Measurements from ENCODE around the gene TRERF1.

The TRERF1 gene

DNA sequence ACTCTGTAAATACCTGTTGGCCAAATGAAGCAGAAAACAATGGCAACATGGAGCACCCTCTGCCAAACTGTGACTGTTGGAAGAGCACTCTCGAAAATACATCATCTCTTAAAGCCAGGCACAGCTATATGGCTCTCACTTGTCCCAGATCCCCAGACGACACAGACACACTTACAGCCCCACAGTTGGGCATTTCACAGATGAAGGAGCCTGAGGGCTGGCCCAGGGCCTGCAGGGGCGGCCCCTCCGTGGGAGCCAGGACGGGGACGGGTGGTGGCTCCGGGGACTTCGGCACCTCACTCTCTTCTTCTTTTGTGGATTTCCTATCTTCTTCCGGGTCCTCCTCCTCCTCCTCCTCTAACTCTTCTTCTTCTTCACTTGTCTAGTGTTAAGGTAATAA lies 215.7 kb downstream of the TRERF1 start:
- peak overlapping the region; percentile 33 for H3K4me3 ChIP-seq (ENCODE audit: low read depth, low read length)
- DNase-seq (ENCODE audit: low read depth): no peak
- TF ChIP-seq, protein P1, sequence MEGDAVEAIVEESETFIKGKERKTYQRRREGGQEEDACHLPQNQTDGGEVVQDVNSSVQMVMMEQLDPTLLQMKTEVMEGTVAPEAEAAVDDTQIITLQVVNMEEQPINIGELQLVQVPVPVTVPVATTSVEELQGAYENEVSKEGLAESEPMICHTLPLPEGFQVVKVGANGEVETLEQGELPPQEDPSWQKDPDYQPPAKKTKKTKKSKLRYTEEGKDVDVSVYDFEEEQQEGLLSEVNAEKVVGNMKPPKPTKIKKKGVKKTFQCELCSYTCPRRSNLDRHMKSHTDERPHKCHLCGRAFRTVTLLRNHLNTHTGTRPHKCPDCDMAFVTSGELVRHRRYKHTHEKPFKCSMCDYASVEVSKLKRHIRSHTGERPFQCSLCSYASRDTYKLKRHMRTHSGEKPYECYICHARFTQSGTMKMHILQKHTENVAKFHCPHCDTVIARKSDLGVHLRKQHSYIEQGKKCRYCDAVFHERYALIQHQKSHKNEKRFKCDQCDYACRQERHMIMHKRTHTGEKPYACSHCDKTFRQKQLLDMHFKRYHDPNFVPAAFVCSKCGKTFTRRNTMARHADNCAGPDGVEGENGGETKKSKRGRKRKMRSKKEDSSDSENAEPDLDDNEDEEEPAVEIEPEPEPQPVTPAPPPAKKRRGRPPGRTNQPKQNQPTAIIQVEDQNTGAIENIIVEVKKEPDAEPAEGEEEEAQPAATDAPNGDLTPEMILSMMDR (IDR thresholded peaks at IDR 0.05; ENCODE audit: insufficient read depth, low read depth, low read length, missing control alignments): no peak

DNA sequence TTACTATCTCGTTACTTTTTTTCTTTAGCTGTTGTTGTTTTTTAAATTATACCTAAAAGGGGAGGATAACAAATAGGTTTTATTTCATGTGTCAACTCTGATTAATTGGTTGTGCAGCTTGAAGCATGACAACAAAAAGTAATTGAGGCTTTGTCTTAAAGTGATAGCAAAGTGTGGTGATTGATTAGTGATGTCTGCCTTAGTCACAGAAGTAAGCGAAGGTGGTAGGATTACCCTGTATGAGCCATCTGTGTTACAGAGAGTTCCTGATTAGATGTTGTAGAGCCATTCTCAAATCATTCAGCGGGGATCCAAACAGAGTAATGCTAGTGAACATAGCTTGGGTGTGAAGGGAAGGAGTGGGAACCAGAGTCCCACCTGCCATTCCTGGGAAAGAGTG lies 219.7 kb downstream of the TRERF1 start:
- DNase-seq (ENCODE audit: low read depth): no peak
- H3K4me3 ChIP-seq (ENCODE audit: low read depth, low read length): no peak overlapping the region
- TF ChIP-seq, protein P1 (IDR thresholded peaks at IDR 0.05; ENCODE audit: insufficient read depth, low read depth, low read length, missing control alignments): no peak

DNA sequence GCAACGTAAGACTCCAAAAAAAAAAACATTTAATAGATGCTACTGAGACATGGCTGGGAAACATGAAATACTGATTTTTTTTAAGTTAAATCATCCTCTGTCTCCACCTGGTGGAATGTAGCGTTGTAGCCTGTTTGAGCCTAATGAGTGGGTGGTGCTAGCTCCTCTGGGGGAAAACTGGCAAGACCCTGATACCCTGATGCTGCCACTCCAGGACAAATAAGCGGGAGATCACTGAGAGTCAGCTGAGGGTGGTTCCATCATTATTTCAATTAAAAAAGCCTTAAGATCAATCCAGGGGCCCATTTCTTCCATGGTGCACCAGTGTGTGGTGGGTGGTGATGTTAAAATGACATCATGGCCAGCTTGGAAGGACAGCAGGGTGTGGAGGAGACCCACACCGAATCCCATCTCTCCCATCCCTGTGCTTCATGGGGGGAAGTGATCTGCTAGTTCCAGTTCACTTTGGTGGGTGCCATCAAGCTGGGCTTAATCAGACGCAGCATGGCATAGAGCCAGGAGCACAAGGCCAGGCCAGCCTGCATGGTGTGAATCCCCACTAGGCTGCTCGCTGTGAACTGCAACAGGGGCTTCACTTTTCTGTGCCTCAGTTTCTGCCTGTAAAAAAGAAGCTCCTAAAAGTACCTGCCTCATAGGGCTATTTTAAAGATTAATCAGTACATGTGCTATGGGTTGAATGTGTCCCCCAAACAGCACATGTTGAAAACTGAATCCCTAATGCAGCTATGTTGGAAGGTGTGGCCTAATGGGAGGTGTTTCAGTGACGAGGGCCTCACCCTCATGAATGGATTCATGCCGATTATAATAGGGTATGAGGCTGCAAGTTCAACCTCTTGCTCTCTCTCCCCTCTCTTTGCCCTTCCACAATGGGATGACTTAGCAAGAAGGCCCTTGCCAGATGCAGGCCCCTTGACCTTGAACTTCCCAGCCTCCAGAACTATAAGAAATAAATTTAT lies 221.1 kb downstream of the TRERF1 start:
- DNase-seq (ENCODE audit: low read depth): no peak
- no peak overlapping the region for H3K4me3 ChIP-seq (ENCODE audit: low read depth, low read length)
- TF ChIP-seq, protein P1 (IDR thresholded peaks at IDR 0.05; ENCODE audit: insufficient read depth, low read depth, low read length, missing control alignments): peak; percentile 32

DNA sequence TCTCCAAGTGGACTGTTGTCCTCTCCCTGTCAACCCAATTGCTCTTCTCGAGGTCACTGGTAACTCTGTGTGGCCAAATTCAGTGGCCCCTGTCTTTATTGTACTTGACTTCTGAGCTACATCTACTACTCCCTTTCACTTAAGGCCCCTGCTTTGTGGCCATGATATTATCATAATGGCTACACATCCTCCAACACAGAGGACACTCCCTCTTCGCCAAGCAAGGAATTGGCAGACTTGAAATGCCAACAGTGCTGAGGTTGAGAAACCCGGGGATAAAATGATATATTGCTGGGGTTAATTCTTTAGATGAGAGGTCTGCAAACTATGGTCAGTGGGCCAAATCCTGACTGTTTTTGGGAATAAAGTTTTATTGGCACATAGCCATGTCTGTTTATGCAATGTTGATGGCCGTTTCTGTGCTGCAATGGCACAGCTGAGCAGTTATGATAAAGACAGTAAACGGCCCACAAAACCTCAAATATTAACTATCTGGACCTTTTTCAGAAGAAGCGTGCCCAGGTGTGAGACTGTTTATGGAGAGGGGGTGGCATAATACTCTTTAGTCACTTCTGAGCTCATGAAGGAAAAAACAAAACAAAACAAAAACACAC lies 222.1 kb downstream of the TRERF1 start:
- TF ChIP-seq, protein P1 (IDR thresholded peaks at IDR 0.05; ENCODE audit: insufficient read depth, low read depth, low read length, missing control alignments): no peak
- DNase-seq (ENCODE audit: low read depth): no peak
- H3K4me3 ChIP-seq (ENCODE audit: low read depth, low read length): no peak overlapping the region

DNA sequence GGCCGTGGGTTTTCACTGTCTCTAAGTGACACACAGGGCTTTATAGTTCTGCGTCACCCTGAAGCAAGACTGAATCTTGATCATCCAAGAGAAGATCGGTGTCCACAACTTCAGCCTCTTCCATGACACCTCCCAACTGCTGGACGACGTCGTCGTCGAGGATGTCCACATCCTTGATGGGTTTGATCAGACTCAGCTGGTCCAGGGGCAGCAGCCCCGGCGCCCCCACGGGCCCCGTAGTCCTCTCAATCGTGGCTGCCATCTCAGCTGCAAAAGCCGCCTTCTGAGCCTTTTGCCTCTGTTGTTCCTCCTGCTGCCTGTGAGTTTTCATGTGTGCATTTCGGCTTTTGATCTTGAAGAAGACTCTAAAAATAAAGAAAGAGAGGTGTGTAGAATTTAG lies 223.4 kb downstream of the TRERF1 start:
- DNase-seq (ENCODE audit: low read depth): no peak
- TF ChIP-seq, protein P1 (IDR thresholded peaks at IDR 0.05; ENCODE audit: insufficient read depth, low read depth, low read length, missing control alignments): no peak
- H3K4me3 ChIP-seq (ENCODE audit: low read depth, low read length): no peak overlapping the region

DNA sequence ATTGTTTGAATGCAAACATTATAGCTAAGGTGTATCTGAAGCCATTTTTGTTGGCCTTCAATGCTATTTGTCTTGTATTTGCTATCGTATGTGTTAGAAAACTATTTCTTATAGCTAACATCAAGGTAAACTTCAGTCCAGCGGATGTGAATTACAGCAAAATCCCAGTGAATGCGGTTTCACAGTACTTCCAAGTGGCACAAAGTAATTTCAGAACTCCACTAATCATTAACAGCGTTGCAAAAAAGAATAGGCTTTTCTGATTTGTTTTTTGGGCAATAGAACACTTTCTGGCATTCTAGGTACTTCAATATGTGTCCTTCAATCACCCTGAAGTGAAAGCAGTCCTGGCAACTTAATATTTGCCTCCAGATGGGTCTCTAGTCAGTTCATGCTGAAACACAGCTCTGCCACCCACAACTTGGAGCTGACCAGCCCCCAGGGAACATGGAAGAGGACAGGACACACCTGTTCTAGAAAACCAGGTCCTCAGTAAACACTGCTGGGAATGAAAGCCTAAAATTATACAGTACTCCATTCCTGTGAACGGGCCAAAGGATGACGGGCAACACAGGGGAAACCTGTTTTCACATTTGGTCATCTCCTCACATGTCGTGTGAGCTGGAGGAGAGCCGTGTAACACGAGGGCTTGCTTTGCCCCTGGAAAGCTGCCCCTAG lies 224.4 kb downstream of the TRERF1 start:
- no peak for DNase-seq (ENCODE audit: low read depth)
- TF ChIP-seq, protein P1 (IDR thresholded peaks at IDR 0.05; ENCODE audit: insufficient read depth, low read depth, low read length, missing control alignments): no peak
- H3K4me3 ChIP-seq (ENCODE audit: low read depth, low read length): no peak overlapping the region
